ENCODE results near the gene ENO1.

GRCh38 chr1:8846263-8846662, 32.2 kb downstream of the ENO1 start:
- TF ChIP-seq POLR2A (IDR thresholded peaks at IDR 0.05) (no peak), CTCF (IDR thresholded peaks at IDR 0.05) (no peak)
